Bronchial epithelial cell (primary cell): ENCODE measurements around the gene NHERF1. TPM values are rescaled to one million over a fixed set of nuclear protein-coding genes. Genes with fewer than 3 reads are reported as not detected.

Experiments used
- DNase-seq: peaks from one replicate; pipeline ENCODE4 v3.0.0-alpha.2; 2010; ENCODE audit warnings: low read depth
- FAIRE-seq: peaks from 2 replicates; lab custom pipeline; 2011; peaks lifted over from hg19 to GRCh38; lab: Jason Lieb, UNC
- H3K27me3 ChIP-seq: 2 replicates; pipeline ENCODE4 v1.5.1; 2011; ENCODE audit warnings: low read length; ENCODE audit not compliant: control insufficient read depth, insufficient read depth
- H3K36me3 ChIP-seq: 2 replicates; pipeline ENCODE4 v1.5.1; 2011; ENCODE audit warnings: low read length; ENCODE audit not compliant: control insufficient read depth, insufficient read depth
- H3K4me3 ChIP-seq: 2 replicates; pipeline ENCODE4 v1.5.1; 2011; ENCODE audit warnings: mild to moderate bottlenecking, low read depth, low read length, control low read depth
- CTCF ChIP-seq: IDR thresholded peaks from 2 replicates; pipeline ENCODE4 v1.5.1; 2011; ENCODE audit warnings: mild to moderate bottlenecking, moderate library complexity, low read length, control low read depth, inconsistent platforms; ENCODE audit not compliant: insufficient read depth, severe bottlenecking
- total RNA-seq: library from RNA; depleted of rRNA; stranded (reverse); fragments of >200 nt; gene quantifications from 2 replicates; pipeline ENCODE4 v1.2.1, GENCODE V29; 2014

The NHERF1 gene
- total RNA-seq, 1 donor from 2014 or later: 35.3 TPM

- H3K27me3 ChIP-seq: no peaks in the 10 kb centered on the region
- DNase-seq: no peak
- no peak for TF ChIP-seq CTCF
- no peak overlapping the region for H3K4me3 ChIP-seq
- peaks cover 23% of the 10 kb centered on the region for H3K36me3 ChIP-seq
- no peak for FAIRE-seq
These were observed 18.7 kb downstream of the NHERF1 start for GRCh38 chr17:74767111-74767516.

GRCh38 chr17:74768069-74768762, 19.8 kb downstream of the NHERF1 start:
- H3K36me3 ChIP-seq: peaks cover 33% of the 10 kb centered on the region
- no peak for TF ChIP-seq CTCF
- DNase-seq (no peak), FAIRE-seq (peak; percentile 55)
- no peak overlapping the region for H3K4me3 ChIP-seq
- H3K27me3 ChIP-seq: no peaks in the 10 kb centered on the region

- no peak for TF ChIP-seq CTCF
- FAIRE-seq (no peak), DNase-seq (no peak)
- Histone ChIP-seq H3K4me3 (no peak overlapping the region), H3K27me3 (no peaks in the 10 kb centered on the region), H3K36me3 (peaks cover 37% of the 10 kb centered on the region)
These were observed 20.3 kb downstream of the NHERF1 start for GRCh38 chr17:74768763-74769114.

GRCh38 chr17:74769266-74769855, 20.9 kb downstream of the NHERF1 start:
- no peaks in the 10 kb centered on the region for H3K27me3 ChIP-seq
- DNase-seq (no peak), FAIRE-seq (no peak)
- no peak for TF ChIP-seq CTCF
- peaks cover 37% of the 10 kb centered on the region for H3K36me3 ChIP-seq
- H3K4me3 ChIP-seq: no peak overlapping the region

- no peak overlapping the region for H3K4me3 ChIP-seq
- no peaks in the 10 kb centered on the region for H3K27me3 ChIP-seq
- DNase-seq (no peak), FAIRE-seq (peak; percentile 28)
- H3K36me3 ChIP-seq: peaks cover 35% of the 10 kb centered on the region
- TF ChIP-seq CTCF: no peak
These were observed 21.5 kb downstream of the NHERF1 start for GRCh38 chr17:74769856-74770497.
